Colonic mucosa (tissue), 4 donors: Measurements from ENCODE around the gene GNAT2. TPM values are rescaled to one million over a fixed set of nuclear protein-coding genes. Genes with fewer than 3 reads are reported as not detected.

Experiments used
- DNase-seq: peaks from one replicate; pipeline ENCODE4 v3.0.0-alpha.2; 2020
- H3K27ac ChIP-seq: fragments of 200-600 bp; one replicate; pipeline ENCODE4 v1.8.0; 2021
- H3K27me3 ChIP-seq: fragments of 200-600 bp; one replicate; pipeline ENCODE4 v1.8.0; 2021
- H3K36me3 ChIP-seq: fragments of 200-600 bp; one replicate; pipeline ENCODE4 v1.8.0; 2021
- H3K4me1 ChIP-seq: fragments of 200-600 bp; one replicate; pipeline ENCODE4 v1.8.0; 2021; ENCODE audit warnings: mild to moderate bottlenecking
- H3K4me3 ChIP-seq: fragments of 200-600 bp; one replicate; pipeline ENCODE4 v1.8.0; 2021
- H3K9ac ChIP-seq, 2 donors: one replicate each; pipeline ENCODE4 v1.7.0; 2013; ENCODE audit warnings: control low read depth in 2 of 2, low read depth in 2 of 2, low read length in 2 of 2
- H3K9me3 ChIP-seq: fragments of 200-600 bp; one replicate; pipeline ENCODE4 v1.8.0; 2021
- intact Hi-C: fragments of 100-400 bp; cut with DNase I; formaldehyde crosslinking; loops from one replicate; pipeline ENCODE4 v1.14.1; 2022
- total RNA-seq, 2 donors: library from RNA; stranded (reverse); fragmentation: NEBNext Ultra II Directional in 1 of 2; extraction: Animal tissue kit (Norgen Biotek cat#: 25700) in 1 of 2; gene quantifications; one replicate each; pipeline ENCODE4 v1.2.1, GENCODE V29; 2021
- TF ChIP-seq, protein P1 (sequence below): fragments of 200-600 bp; IDR thresholded peaks from one replicate; pipeline ENCODE4 v1.8.0; 2022; ENCODE audit warnings: antibody characterized with exemption, mild to moderate bottlenecking
- donor health status: healthy.
- donor health status: DM: no; HTN: no; CAD: no.
- donor health status: DM: no; HTN: no; CAD: no.

GNAT2 gene
- total RNA-seq, 2 donors from 2014 or later = 0.32 TPM; not detected in 1

DNA sequence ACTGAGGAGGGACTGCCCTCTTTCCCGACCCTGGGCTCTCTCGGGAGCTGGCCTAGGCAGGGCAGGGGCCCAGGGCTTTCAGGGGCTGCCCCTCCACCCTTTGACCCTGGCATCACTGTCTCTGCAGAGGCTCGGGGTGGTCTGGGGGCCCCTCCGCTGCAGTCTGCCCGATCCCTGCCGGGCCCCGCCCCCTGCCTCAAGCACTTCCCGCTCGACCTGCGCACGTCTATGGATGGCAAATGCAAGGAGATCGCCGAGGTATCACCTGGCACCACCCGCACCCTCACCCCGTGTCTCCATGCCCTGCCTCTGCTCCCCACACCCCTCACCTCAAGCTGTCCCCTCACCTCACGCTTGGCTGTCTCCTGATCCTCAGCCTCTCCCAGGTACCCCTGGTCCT, 5.8 kb upstream of the GNAT2 start:
- Histone ChIP-seq H3K4me1 (peaks cover 5% of the 10 kb centered on the region), H3K27me3 (no peaks in the 10 kb centered on the region), H3K4me3 (no peak overlapping the region), H3K9ac (no peak overlapping the region), H3K27ac (no peak overlapping the region), H3K9me3 (no peaks in the 10 kb centered on the region), H3K36me3 (no peaks in the 10 kb centered on the region)
- intact Hi-C loops = no loop called here
- DNase-seq = no peak
- TF ChIP-seq, protein P1, sequence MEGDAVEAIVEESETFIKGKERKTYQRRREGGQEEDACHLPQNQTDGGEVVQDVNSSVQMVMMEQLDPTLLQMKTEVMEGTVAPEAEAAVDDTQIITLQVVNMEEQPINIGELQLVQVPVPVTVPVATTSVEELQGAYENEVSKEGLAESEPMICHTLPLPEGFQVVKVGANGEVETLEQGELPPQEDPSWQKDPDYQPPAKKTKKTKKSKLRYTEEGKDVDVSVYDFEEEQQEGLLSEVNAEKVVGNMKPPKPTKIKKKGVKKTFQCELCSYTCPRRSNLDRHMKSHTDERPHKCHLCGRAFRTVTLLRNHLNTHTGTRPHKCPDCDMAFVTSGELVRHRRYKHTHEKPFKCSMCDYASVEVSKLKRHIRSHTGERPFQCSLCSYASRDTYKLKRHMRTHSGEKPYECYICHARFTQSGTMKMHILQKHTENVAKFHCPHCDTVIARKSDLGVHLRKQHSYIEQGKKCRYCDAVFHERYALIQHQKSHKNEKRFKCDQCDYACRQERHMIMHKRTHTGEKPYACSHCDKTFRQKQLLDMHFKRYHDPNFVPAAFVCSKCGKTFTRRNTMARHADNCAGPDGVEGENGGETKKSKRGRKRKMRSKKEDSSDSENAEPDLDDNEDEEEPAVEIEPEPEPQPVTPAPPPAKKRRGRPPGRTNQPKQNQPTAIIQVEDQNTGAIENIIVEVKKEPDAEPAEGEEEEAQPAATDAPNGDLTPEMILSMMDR = no peak

GRCh38 chr1:109624201-109625010, 5.0 kb upstream of the GNAT2 start:
- no peak overlapping the region for H3K4me3 ChIP-seq
- H3K4me1 ChIP-seq = peaks cover 5% of the 10 kb centered on the region
- intact Hi-C loops = no loop called here
- H3K9ac ChIP-seq = no peak overlapping the region
- H3K27me3 ChIP-seq = no peaks in the 10 kb centered on the region
- H3K9me3 ChIP-seq = no peaks in the 10 kb centered on the region
- TF ChIP-seq, protein P1 = no peak
- no peak for DNase-seq
- no peaks in the 10 kb centered on the region for H3K36me3 ChIP-seq
- no peak overlapping the region for H3K27ac ChIP-seq

DNA sequence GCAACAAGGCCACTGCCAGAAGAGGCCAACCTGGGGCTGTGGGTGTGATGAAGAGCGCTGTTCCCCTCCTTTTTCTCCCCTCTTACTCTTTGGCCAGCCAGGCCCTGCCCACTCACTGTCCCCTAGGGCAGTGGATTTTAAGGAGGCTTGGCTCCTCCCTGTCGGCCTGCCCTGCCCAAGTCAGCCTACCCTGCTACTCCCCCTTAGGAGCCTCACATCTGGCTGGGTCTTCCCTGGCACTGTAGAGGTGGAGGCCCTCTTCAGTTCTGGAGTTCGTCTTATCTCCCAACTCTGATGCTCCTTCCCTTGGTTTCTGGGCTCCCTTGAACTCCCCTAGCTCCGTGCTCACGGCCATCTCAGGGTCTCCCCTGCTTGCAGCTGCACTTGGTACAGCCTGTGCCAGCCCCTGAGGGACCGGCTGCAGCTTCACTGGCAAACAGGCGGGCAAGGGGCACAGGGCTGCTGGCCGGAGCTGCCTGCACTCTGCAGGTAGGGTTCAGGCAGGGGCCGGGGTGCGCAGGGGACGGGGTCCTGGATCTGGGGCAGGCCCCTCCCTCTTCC, 4.3 kb upstream of the GNAT2 start:
- Histone ChIP-seq H3K9ac (peak overlapping the region in 1 of 2 donors; percentile 9), H3K4me3 (no peak overlapping the region), H3K27ac (no peak overlapping the region), H3K36me3 (no peaks in the 10 kb centered on the region), H3K27me3 (no peaks in the 10 kb centered on the region), H3K9me3 (no peaks in the 10 kb centered on the region), H3K4me1 (peaks cover 11% of the 10 kb centered on the region)
- intact Hi-C loops = no loop called here
- TF ChIP-seq, protein P1 = no peak
- DNase-seq = no peak

DNA sequence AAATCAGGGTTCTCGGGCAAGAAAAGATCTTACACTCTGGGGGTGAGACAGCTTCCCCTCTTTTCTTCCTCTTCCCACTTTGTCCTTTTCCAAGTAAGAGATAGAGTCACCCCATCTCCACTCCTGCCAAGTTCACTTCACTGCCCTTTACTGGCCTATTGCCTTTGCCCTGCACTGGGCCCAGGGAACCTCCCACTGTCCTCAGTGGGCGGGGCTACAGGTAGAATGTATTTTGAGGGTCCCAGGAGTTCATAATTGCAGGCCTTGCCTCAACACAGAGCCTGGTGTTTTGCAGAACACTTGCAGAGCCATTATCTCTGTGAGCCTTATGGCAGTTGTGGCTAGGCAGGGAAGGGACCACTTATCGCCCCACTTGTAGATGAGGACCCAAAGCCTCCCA, 3.5 kb upstream of the GNAT2 start:
- DNase-seq = no peak
- H3K4me1 ChIP-seq = peaks cover 15% of the 10 kb centered on the region
- H3K27ac ChIP-seq = no peak overlapping the region
- no peak overlapping the region for H3K9ac ChIP-seq
- H3K36me3 ChIP-seq = no peaks in the 10 kb centered on the region
- H3K27me3 ChIP-seq = no peaks in the 10 kb centered on the region
- H3K9me3 ChIP-seq = no peaks in the 10 kb centered on the region
- no peak overlapping the region for H3K4me3 ChIP-seq
- intact Hi-C loops = no loop called here
- TF ChIP-seq, protein P1 = no peak

DNA sequence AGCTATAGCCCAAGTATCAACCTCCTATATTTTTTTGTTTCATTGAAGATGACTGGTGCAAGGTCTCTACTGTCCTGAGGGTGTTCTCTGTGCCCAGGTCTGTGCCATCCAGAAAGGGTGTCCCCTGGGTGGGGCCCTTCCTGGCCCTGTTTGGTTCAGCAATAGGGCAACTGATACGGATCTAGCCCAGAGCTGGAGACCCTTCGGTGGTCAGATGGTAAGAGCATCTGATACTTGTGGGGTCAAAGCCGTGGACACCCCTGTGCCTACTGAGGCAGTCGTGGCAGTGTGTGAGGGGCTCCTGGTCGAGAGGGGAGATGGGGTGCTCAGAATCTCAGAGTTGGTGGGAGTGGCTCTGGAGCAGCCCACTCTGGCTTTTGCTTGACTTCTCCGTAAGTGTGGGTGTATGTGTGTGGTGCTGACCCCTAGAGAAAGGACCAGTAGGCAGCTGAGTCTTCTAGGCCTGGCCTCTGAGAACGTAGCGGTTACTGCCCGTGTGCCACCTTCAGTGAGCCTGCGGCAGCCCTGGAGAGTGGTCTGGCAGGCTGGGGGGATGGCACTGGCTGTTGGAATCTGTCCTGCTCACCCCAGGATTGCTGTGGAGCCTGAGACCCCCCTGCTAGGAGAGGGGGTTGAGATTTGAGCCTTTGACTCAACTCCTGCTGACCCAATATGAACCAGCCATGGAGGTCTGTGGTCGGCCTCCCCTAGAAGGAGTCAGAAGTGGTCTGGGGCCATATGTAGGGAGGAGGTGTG, 2.9 kb upstream of the GNAT2 start:
- Histone ChIP-seq H3K9me3 (no peaks in the 10 kb centered on the region), H3K36me3 (no peaks in the 10 kb centered on the region), H3K27me3 (no peaks in the 10 kb centered on the region), H3K4me1 (peaks cover 15% of the 10 kb centered on the region), H3K9ac (peak overlapping the region; percentile 75 to 78), H3K4me3 (no peak overlapping the region), H3K27ac (no peak overlapping the region)
- intact Hi-C loops = no loop called here
- DNase-seq = no peak
- TF ChIP-seq, protein P1 = no peak
